Omental fat pad (tissue), 4 donors: Measurements from ENCODE around the gene ADK. TPM values are rescaled to one million over a fixed set of nuclear protein-coding genes. Genes with fewer than 3 reads are reported as not detected.

Experiments used
- ATAC-seq: fragments of 150-250 bp; one replicate; pipeline ENCODE4 v1.9.1; 2016; ENCODE audit warnings: mild to moderate bottlenecking, moderate library complexity; ENCODE audit not compliant: low FRiP score
- DNase-seq: peaks from one replicate; pipeline ENCODE4 v3.0.0-alpha.2; 2019; ENCODE audit warnings: low spot score
- total RNA-seq, 4 donors: library from RNA; depleted of rRNA; stranded (reverse); fragments of >200 nt; gene quantifications; one replicate each; pipeline ENCODE4 v1.1.0, GENCODE V29; 2016
- TF ChIP-seq, protein P1 (sequence below), 3 donors: fragments of 450-650 bp; IDR thresholded peaks; one replicate each; pipeline ENCODE4 v1.5.1; 2016 to 2017; ENCODE audit warnings: antibody characterized with exemption in 3 of 3, mild to moderate bottlenecking in 3 of 3, moderate library complexity in 2 of 3

Gene ADK
- total RNA-seq, 4 donors from 2014 or later: 19.4 to 23.3 (median 22.0) TPM

DNA sequence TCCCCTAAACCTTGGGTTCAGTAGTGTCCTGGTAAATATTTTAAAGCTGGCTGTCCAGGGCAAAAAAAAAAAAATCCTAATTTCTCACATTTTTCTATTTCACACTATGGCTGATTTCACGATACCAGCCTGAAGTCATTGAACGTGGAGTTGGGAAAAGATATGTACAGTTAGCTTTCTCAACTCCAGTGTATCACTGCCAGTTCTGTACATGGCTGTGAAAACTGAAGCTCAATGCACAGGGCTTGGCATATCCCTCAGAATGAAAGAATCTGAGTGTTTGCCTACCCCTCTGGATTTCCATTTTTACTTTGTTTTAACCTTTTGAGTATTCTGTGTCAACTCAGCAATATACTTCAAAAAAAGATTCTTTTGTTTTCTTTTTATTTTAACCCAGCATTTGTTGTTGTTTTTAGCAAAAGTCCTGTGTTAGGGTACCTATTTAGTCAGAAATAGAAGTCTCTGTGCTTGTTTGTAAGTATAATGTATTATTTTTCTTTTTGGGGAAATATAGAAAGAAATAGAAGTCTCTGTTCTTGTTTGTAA lies 274.5 kb downstream of the ADK start:
- TF ChIP-seq, protein P1, sequence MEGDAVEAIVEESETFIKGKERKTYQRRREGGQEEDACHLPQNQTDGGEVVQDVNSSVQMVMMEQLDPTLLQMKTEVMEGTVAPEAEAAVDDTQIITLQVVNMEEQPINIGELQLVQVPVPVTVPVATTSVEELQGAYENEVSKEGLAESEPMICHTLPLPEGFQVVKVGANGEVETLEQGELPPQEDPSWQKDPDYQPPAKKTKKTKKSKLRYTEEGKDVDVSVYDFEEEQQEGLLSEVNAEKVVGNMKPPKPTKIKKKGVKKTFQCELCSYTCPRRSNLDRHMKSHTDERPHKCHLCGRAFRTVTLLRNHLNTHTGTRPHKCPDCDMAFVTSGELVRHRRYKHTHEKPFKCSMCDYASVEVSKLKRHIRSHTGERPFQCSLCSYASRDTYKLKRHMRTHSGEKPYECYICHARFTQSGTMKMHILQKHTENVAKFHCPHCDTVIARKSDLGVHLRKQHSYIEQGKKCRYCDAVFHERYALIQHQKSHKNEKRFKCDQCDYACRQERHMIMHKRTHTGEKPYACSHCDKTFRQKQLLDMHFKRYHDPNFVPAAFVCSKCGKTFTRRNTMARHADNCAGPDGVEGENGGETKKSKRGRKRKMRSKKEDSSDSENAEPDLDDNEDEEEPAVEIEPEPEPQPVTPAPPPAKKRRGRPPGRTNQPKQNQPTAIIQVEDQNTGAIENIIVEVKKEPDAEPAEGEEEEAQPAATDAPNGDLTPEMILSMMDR (IDR thresholded peaks at IDR 0.05): no peak
- no peak for DNase-seq
- no peak for ATAC-seq

DNA sequence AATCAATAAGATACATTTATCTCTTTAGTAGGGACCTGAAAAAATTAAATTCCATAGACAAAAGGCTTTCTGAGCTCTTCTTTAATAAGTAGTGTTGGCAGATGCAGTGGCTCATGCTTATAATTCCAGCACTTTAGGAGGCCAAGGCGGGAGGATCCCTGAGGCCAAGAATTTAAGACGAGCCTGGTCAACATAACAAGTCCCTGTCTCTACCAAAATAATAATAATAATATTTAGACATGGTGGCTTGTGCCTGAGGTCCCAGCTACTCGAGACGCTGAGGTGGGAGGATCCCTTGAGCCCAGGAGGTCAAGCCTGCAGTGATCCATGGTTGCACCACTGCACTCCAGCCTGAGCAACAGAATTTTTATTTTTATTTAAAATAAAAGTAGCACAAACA lies 280.8 kb downstream of the ADK start:
- ATAC-seq (no peak), DNase-seq (no peak)
- TF ChIP-seq, protein P1 (IDR thresholded peaks at IDR 0.05): no peak

DNA sequence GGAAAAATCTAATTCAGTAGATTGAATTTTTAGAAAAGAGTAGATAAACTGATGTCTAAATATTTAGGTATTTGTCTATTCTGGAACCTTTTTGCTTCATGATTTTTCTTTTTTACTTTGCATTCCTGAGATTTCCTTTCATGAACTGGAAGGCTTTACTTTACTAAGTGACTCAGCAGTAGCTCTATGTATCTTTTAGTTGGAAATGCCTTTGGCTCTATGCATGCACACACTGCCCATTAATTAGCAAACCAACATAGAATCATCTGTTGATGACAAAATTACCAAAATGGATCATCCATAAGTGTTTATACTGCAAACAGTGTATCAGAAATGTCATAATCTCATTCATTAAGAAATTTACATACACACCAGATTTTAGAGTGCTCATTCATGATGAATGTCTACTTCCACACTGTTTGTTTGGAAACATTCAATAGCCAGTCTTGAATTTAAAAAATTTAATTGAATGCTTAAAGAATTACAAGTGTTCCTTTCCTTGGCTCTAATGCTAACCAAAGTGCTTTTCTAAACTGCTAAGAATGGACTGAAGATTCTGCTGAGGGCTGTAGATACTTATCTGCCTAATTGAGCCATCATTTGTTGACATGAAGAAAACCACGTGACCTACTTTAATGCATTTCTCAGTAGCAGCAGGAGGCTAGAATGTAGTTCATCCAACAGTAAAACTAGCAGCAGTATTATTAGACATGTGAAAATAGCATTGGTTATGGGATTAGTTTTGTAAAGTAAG lies 282.0 kb downstream of the ADK start:
- no peak for DNase-seq
- TF ChIP-seq, protein P1 (IDR thresholded peaks at IDR 0.05): no peak
- ATAC-seq: no peak

- no peak for ATAC-seq
- TF ChIP-seq, protein P1 (IDR thresholded peaks at IDR 0.05): no peak
- no peak for DNase-seq
These were observed 282.6 kb downstream of the ADK start for GRCh38 chr10:74433595-74433956.

DNA sequence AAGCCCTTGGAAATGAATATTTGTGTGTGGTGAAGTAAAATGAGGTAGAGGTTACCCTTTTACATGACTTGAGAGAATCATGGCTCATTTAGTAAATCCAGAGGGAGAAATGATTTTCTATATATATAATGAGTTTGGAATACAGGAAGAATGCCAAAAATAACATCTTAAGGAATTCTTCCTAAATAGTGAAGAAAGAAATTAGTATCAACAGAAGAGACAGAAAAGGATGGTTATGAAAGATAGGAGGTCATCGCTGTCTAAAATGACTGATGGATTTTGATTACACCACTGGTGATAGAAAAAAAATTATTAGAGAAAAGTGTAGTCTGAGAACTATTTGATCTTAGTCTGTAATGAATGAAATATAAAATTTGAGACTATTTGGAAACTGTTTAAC lies 283.0 kb downstream of the ADK start:
- DNase-seq (no peak), ATAC-seq (no peak)
- TF ChIP-seq, protein P1 (IDR thresholded peaks at IDR 0.05): no peak

DNA sequence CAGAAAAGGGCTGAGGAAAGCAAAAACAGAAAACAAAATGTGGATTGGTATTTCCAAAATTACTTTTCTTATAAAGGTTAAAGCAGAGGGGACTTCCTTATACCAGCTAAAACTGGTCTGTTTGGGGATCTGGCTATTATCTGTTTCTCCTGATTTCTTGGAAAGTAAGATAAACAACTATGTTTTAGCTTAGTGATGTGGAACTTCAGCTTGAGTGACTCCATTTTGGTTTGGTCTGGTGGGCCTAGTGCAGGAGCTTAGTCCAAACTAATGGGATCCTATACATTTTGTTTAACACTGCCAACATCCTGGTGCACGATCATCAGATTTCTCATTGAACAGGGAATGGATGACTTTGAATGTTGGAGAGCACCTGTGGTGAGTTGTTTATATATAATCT lies 283.5 kb downstream of the ADK start:
- DNase-seq: no peak
- TF ChIP-seq, protein P1 (IDR thresholded peaks at IDR 0.05): no peak
- ATAC-seq: no peak
